Stimulated activated naive CD8-positive, alpha-beta T cell treated with anti-CD3 and anti-CD28 coated beads, Interleukin-15, amount 100 ng/mL, for 72 hours (primary cell): Measurements from ENCODE around the gene CCL22.
"Not testable (repeated sequence)": the region's sequence is repeated elsewhere in the genome, so short reads cannot be mapped to it uniquely, and the experiment has no call there.

Experiments
- ATAC-seq: fragments of 150-1000 bp; cut with Tn5 transposase; 2 replicates; pipeline ENCODE4 v1.10.0; 2021; ENCODE audit warnings: mild to moderate bottlenecking, moderate library complexity
- DNase-seq, 2 donors: peaks; one replicate each; pipeline ENCODE4 v3.0.0; 2021 to 2022
- H3K27ac Mint-ChIP-seq, 2 donors: one replicate each; pipeline ENCODE4 v1.8.0; 2022; ENCODE audit warnings: mild to moderate bottlenecking in 2 of 2, mixed read lengths in 2 of 2, moderate library complexity in 2 of 2
- H3K27me3 Mint-ChIP-seq: one replicate; pipeline ENCODE4 v1.8.0; 2022; ENCODE audit warnings: mixed read lengths
- H3K4me1 Mint-ChIP-seq: one replicate; pipeline ENCODE4 v1.8.0; 2022; ENCODE audit warnings: mild to moderate bottlenecking, mixed read lengths
- H3K4me3 Mint-ChIP-seq, 2 donors: one replicate each; pipeline ENCODE4 v1.8.0; 2022; ENCODE audit warnings: mild to moderate bottlenecking in 2 of 2, mixed read lengths in 2 of 2, moderate library complexity in 1 of 2
- H3K9me3 Mint-ChIP-seq, 2 donors: one replicate each; pipeline ENCODE4 v1.8.0; 2022; ENCODE audit warnings: mixed read lengths in 2 of 2

Gene CCL22

GRCh38 chr16:57360321-57360935, 1.8 kb downstream of the CCL22 start:
- no peak for DNase-seq
- Mint-ChIP-seq H3K27me3 (peaks cover 14% of the 10 kb centered on the region), H3K4me1 (peaks cover 18% of the 10 kb centered on the region), H3K9me3 (no peaks in the 10 kb centered on the region), H3K27ac (peak overlapping the region in 1 of 2 donors; percentile 3), H3K4me3 (no peak overlapping the region)
- no peak for ATAC-seq

- peaks cover 18% of the 10 kb centered on the region for H3K4me1 Mint-ChIP-seq
- ATAC-seq (no peak), DNase-seq (no peak)
- peaks cover 18% of the 10 kb centered on the region for H3K27me3 Mint-ChIP-seq
- no peaks in the 10 kb centered on the region for H3K9me3 Mint-ChIP-seq
- no peak overlapping the region for H3K4me3 Mint-ChIP-seq
- no peak overlapping the region for H3K27ac Mint-ChIP-seq
These were observed 2.8 kb downstream of the CCL22 start for GRCh38 chr16:57361404-57361803.

- no peak for ATAC-seq
- Mint-ChIP-seq H3K27ac (no peak overlapping the region), H3K9me3 (no peaks in the 10 kb centered on the region), H3K4me1 (no peaks in the 10 kb centered on the region), H3K4me3 (no peak overlapping the region), H3K27me3 (peaks cover 28% of the 10 kb centered on the region)
- DNase-seq, result no peak
These were observed 5.6 kb downstream of the CCL22 start for GRCh38 chr16:57364143-57364542.

- Mint-ChIP-seq H3K27ac (no peak overlapping the region), H3K27me3 (peaks cover 38% of the 10 kb centered on the region), H3K4me3 (no peak overlapping the region), H3K4me1 (no peaks in the 10 kb centered on the region), H3K9me3 (no peaks in the 10 kb centered on the region)
- ATAC-seq, result no peak
- no peak for DNase-seq
These were observed 8.0 kb downstream of the CCL22 start for GRCh38 chr16:57366544-57367040.

GRCh38 chr16:57367116-57367752, 8.7 kb downstream of the CCL22 start:
- H3K27ac Mint-ChIP-seq, result no peak overlapping the region
- H3K4me3 Mint-ChIP-seq, result no peak overlapping the region
- H3K4me1 Mint-ChIP-seq, result no peaks in the 10 kb centered on the region
- H3K9me3 Mint-ChIP-seq, result no peaks in the 10 kb centered on the region
- peaks cover 38% of the 10 kb centered on the region for H3K27me3 Mint-ChIP-seq
- no peak for DNase-seq
- no peak for ATAC-seq

DNA sequence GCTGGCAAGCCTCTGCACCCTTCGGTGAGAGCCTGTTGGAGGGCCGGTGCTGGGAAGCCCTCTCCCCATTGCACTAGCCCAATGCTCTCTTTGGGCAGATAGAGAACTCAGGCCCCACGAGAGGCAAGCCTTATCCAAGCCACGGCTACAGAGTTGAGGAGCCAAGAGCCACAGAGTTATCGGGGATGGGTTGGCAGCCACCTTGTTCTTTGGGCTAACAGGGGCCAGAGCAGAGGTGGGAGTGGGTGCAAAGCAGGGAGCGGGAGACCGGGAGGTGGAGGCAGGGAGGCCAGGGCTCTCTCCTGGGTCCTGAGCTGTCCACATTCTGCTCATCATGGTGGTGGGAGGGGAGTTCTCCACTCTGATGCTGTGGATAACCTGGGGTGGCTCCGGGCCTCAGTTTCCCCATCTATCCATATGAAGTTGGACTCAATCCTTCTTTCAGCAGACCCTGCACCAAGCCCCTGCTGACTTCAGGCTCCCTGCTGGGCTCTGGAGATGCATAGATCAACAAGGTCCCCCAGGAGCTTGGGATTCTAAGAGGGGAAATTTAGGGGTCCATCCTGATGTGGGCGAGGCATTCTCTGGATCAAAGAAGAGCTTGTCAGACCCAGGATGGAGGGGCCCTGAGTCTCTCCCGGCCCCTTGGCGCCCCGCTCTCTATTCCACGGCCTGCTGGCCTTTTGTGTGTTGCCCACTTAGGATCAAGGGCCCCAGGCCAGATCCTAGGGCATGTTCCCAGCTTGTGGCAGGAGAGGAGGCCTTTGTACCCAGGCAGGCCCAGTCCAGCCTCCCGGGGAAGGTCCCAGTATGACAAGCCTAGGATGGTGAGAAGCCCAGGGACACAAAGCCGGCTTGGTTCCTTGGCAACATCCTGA, 13.2 kb downstream of the CCL22 start:
- peaks cover 28% of the 10 kb centered on the region for H3K4me1 Mint-ChIP-seq
- H3K4me3 Mint-ChIP-seq, result no peak overlapping the region
- H3K27ac Mint-ChIP-seq, result no peak overlapping the region
- ATAC-seq (no peak), DNase-seq (no peak)
- H3K27me3 Mint-ChIP-seq, result peaks cover 17% of the 10 kb centered on the region
- H3K9me3 Mint-ChIP-seq, result no peaks in the 10 kb centered on the region

DNA sequence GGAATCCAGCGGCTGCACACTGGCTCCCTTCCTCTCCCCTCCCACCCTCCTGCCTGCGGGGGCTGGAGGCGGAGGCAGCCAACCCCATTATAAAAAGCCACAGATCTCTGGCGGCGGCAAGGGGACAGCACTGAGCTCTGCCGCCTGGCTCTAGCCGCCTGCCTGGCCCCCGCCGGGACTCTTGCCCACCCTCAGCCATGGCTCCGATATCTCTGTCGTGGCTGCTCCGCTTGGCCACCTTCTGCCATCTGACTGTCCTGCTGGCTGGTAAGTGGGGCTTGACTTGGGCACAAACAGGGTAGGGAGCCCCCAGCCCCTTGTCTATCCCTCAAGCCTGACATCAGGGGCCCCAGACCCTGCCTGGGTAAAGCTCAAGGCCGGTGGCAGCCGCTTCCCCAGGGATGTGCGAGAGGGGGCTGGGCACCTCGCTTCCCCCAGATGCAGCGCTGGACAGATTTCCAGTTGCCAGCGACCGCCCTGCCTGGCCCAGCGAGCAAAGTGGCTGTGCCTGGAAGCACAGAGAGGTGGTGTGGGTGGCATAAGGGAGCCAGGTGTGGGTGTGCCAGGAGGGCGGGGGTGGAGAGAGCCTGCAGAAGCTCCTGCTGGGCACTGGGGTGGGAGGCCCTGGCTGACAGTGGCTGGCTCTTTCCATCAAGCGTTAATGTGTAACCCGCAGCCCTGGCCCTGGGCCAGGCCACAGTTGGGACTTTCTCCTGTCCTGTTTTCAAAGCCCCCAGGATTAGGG, 14.0 kb downstream of the CCL22 start, which contains the start of gene CX3CL1:
Gene CX3CL1, plus strand, starts transcription at position 119 of the 745 bp plus-strand sequence. Its CDS starts 79 bp downstream, at position 198.
- no peak for ATAC-seq
- Mint-ChIP-seq H3K9me3 (no peaks in the 10 kb centered on the region), H3K4me3 (no peak within 1 kb of the TSS), H3K4me1 (peaks cover 36% of the 10 kb centered on the region), H3K27me3 (peaks cover 10% of the 10 kb centered on the region), H3K27ac (no peak within 1 kb of the TSS)
- no peak for DNase-seq

- DNase-seq, result no peak
- no peak for ATAC-seq
These were observed 14.7 kb downstream of the CCL22 start for GRCh38 chr16:57373117-57373947.

GRCh38 chr16:57374067-57374534, 15.5 kb downstream of the CCL22 start:
- no peak for ATAC-seq
- H3K4me1 Mint-ChIP-seq, result peaks cover 43% of the 10 kb centered on the region

More at GRCh38 chr16:57373117-57373947, 14.7 kb downstream of the CCL22 start:
- Mint-ChIP-seq H3K27ac (no peak overlapping the region), H3K27me3 (peaks cover 10% of the 10 kb centered on the region), H3K9me3 (no peaks in the 10 kb centered on the region), H3K4me3 (no peak overlapping the region), H3K4me1 (peaks cover 43% of the 10 kb centered on the region)

DNA sequence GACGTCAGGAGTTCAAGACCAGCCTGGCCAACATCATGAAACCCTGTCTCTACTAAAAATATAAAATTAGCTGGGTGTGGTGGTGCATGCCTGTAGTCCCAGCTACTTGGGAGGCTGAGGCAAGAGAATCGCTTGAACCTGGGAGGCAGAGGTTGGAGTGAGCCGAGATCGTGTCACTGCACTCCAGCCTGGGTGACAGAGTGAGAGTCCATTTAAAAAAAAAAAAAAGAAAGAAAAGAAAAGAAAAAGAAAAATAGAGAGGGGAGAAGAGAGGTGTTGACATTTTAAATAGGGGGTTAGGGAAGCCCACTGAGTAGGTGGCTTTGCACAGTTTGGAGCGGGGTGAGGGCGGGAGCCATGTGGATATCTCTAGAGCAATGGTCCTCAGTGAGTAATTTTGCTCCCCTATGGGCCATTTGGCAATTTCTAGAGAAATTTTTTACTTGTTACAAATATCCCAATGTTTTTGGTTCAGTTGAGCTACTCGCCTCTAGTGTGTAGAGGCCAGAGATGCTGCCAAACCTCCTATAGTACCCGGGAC, 16.4 kb downstream of the CCL22 start:
- DNase-seq, H3K27me3 Mint-ChIP-seq, H3K9me3 Mint-ChIP-seq, H3K4me3 Mint-ChIP-seq, ATAC-seq: not testable (repeated sequence)
- Mint-ChIP-seq H3K27ac (peak overlapping the region in 1 of 2 donors; percentile 74), H3K4me1 (peaks cover 43% of the 10 kb centered on the region)

More at GRCh38 chr16:57374067-57374534, 15.5 kb downstream of the CCL22 start:
- Mint-ChIP-seq H3K4me3 (no peak overlapping the region), H3K27ac (peak overlapping the region in 1 of 2 donors; percentile 19), H3K27me3 (peaks cover 10% of the 10 kb centered on the region), H3K9me3 (no peaks in the 10 kb centered on the region)
- DNase-seq, result no peak

- H3K4me1 Mint-ChIP-seq, result peaks cover 50% of the 10 kb centered on the region
- H3K9me3 Mint-ChIP-seq, result no peaks in the 10 kb centered on the region
- no peak for DNase-seq
- no peak overlapping the region for H3K4me3 Mint-ChIP-seq
- ATAC-seq, result no peak
- H3K27ac Mint-ChIP-seq, result peak overlapping the region in 1 of 2 donors; percentile 35
- H3K27me3 Mint-ChIP-seq, result no peaks in the 10 kb centered on the region
These were observed 17.8 kb downstream of the CCL22 start for GRCh38 chr16:57376313-57376818.

DNA sequence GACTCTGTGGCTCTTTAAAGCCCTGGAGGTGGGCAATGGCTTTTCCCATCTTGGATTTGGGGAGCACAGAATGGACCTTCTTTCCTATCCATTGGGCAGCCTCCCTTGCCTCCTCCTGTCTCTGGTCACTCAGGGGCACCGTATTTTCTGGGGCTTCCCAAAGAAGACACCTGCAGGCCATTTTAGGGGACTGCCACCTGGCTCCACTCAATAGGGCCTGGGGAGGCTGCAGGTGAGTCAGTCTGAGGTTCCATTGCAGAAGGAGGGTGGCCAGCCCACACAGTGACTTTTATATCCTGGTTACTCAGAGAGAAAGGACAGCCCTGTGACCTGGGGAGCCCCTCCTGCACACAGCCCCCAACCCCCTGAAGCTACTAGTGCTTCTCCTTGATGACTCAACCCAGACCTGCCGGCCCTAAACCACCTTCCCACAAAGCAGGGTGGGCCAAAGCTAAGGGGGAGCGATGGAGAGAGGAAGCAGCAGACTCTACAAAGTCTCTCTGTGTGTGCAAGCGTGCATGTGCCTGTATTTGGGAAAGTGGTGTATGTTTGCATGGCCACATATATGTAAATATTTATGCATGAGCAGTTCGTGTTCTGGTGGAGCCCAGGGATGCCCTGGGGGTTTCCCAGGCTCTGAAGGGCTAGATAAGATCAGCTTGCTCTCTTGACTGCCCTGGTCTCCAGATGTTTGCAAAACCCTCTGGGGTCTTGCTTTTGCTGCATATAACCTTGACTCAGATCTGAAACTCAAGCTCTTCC, 18.7 kb downstream of the CCL22 start:
- ATAC-seq, result peak; percentile 96
- H3K4me1 Mint-ChIP-seq, result peaks cover 56% of the 10 kb centered on the region
- H3K27me3 Mint-ChIP-seq, result no peaks in the 10 kb centered on the region
- peak overlapping the region; percentile 16 to 30 for H3K4me3 Mint-ChIP-seq
- DNase-seq, result peak; percentile 73 to 80
- H3K9me3 Mint-ChIP-seq, result no peaks in the 10 kb centered on the region
- H3K27ac Mint-ChIP-seq, result peak overlapping the region in 1 of 2 donors; percentile 31

GRCh38 chr16:57379579-57379978, 21.0 kb downstream of the CCL22 start:
- Mint-ChIP-seq H3K4me1 (peaks cover 46% of the 10 kb centered on the region), H3K9me3 (no peaks in the 10 kb centered on the region), H3K4me3 (no peak overlapping the region), H3K27ac (no peak overlapping the region), H3K27me3 (no peaks in the 10 kb centered on the region)
- ATAC-seq (no peak), DNase-seq (no peak)
